PFSK-1 (cell line): ENCODE data around the gene CCT6A.

ENCODE experiments used
- FOXP2 ChIP-seq: optimal IDR thresholded peaks from 2 replicates; pipeline ENCODE3; 2011; ENCODE audit warnings: borderline replicate concordance, control low read depth, inconsistent platforms; ENCODE audit not compliant: insufficient read depth; ENCODE audit errors: extremely low read length, extremely low read depth
- POLR2AphosphoS5 ChIP-seq: IDR thresholded peaks from 2 replicates; pipeline ENCODE4 v1.6.1; 2012; ENCODE audit warnings: low read depth, mild to moderate bottlenecking, control low read depth, low read length, moderate library complexity
- SIN3A ChIP-seq: IDR thresholded peaks from 2 replicates; pipeline ENCODE4 v1.6.1; 2012; ENCODE audit warnings: mild to moderate bottlenecking, low read length, moderate library complexity, borderline replicate concordance; ENCODE audit not compliant: insufficient read depth
- TAF1 ChIP-seq: IDR thresholded peaks from 2 replicates; pipeline ENCODE4 v1.6.1; 2012; ENCODE audit warnings: low read length, control low read depth, borderline replicate concordance; ENCODE audit not compliant: insufficient read depth
- TF ChIP-seq, protein P1 (sequence below), 2 experiments: IDR thresholded peaks; 2 replicates each; pipeline versions ENCODE4 v1.6.1 to v1.8.0; 2011 to 2012; ENCODE audit warnings: low read depth in 2 of 2, low read length in 2 of 2, control low read depth in 1 of 2, inconsistent platforms in 1 of 2, mild to moderate bottlenecking in 1 of 2, moderate library complexity in 1 of 2; ENCODE audit not compliant: insufficient read depth in 1 of 2

The CCT6A gene

DNA sequence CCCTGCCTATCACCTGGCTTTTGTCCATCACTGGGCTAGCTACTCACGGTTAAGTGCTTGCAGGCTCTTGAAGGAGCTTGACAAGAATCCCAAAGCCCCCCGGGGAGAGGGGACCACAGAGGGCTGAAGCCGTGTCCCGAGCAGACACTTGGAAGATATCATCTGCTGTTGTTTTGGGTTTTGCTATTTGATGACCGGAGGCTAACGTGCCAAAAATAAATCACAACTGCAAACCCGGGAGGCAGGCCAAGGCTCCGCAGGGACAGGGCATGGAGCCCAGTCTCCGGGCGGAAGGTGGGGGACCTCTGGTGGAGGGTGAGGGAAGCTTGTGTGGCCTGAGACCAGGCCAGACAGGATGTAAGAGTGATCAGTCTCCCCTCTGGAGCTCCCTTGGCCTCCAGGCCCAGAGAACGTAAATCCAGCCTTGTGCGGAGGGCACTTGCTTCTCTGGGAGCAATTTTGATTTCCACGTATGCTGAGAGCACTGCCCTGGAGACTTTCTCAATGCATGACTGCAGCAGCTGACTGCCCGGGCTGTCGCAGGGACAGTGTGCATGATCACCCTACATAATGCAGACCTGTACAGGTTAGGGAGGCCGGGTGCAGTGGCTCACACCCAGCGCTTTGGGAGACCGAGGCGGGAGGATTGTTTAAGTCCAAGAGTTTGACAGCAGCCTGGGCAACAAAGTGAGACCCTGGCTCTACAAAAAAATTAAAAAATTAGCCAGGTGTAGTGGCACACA lies 41.4 kb downstream of the CCT6A start, which contains the start of gene PHKG1:
PHKG1 (minus strand) TSS at position 164 of the 743 bp plus-strand sequence. CDS start 4,011 bp downstream, outside the sequence.
- TF ChIP-seq POLR2AphosphoS5 (no peak), SIN3A (no peak), TAF1 (no peak), FOXP2 (peak; percentile 72)

DNA sequence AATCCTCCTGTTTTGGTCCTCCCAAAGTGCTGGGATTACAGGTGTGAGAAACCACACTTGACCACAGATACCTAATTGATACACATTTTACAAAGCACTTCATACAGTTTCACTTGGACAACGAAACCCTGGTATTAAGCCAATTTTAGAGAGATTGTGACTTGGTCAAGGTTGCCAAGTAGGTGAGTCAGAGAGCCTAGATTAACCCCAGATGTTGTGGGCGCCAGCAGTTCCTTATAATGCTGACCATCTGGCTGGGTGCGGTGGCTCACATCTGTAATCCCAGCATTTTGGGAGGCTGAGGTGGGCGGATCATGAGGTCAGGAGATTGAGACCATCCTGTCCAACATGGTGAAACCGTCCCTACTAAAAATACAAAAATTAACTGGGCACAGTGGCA lies 46.1 kb downstream of the CCT6A start:
- TF ChIP-seq, protein P1, sequence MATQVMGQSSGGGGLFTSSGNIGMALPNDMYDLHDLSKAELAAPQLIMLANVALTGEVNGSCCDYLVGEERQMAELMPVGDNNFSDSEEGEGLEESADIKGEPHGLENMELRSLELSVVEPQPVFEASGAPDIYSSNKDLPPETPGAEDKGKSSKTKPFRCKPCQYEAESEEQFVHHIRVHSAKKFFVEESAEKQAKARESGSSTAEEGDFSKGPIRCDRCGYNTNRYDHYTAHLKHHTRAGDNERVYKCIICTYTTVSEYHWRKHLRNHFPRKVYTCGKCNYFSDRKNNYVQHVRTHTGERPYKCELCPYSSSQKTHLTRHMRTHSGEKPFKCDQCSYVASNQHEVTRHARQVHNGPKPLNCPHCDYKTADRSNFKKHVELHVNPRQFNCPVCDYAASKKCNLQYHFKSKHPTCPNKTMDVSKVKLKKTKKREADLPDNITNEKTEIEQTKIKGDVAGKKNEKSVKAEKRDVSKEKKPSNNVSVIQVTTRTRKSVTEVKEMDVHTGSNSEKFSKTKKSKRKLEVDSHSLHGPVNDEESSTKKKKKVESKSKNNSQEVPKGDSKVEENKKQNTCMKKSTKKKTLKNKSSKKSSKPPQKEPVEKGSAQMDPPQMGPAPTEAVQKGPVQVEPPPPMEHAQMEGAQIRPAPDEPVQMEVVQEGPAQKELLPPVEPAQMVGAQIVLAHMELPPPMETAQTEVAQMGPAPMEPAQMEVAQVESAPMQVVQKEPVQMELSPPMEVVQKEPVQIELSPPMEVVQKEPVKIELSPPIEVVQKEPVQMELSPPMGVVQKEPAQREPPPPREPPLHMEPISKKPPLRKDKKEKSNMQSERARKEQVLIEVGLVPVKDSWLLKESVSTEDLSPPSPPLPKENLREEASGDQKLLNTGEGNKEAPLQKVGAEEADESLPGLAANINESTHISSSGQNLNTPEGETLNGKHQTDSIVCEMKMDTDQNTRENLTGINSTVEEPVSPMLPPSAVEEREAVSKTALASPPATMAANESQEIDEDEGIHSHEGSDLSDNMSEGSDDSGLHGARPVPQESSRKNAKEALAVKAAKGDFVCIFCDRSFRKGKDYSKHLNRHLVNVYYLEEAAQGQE (IDR thresholded peaks at IDR 0.05; ENCODE audit: insufficient read depth in 1 of 2, low read depth in 2 of 2, low read length in 2 of 2): no peak
- TF ChIP-seq SIN3A (no peak), FOXP2 (no peak), TAF1 (no peak), POLR2AphosphoS5 (no peak)

DNA sequence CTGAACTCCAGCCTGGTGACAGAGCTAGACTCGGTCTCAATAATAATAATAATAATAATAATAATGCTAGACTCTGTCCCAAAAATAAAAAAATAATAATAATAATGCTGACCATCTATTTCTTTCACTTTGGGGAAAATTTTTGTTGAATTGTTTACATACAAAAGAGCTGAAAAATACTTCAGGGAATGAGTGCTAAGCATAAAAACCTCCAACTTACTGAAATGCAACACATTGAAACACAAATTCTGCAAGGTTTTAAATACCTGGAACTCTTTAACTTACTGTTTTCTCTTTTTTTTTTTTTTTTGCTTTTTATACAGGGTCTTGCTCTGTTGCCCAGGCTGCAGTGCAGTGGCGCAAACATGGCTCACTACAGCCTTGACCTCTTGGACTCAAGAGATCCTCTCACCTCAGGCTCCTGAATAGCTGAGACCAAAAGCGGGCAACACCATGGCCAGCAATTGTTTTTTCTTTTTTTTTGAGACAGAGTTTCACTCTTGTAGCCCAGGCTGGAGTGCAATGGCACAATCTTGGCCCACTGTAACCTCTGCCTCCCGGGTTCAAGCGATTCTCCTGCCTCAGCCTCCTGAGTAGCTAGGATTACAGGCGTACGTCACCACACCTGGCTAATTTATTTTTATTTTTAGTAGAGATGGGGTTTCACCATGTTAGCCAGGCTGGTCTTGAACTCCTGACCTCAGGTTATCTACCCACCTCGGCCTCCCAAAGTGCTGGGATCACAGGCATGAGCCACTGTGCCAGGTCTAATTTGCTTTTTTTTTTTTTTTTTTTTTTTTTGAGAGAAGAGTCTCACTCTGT lies 46.8 kb downstream of the CCT6A start:
- TF ChIP-seq POLR2AphosphoS5: 0 out of 2 replicates have a peak, but pooled peaks have one; percentile 24

DNA sequence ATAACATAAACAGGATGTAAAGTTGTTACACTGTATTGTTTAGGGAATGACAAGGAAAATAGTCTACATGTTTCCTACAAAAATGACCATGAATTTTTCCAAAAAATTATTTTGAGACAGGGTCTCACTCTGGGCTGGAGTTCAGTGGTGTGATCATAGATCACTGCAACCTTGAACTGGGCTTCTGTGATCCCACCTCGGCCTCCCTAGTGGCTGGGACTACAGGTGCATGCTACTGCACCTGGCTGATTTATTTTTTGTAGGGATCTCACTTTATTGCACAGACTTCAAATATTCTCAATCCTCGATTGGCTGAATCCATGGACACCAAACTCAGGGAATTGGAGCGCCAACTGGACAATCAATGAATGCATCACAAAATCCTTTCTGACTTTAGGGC lies 48.1 kb downstream of the CCT6A start:
- TF ChIP-seq, protein P1 (IDR thresholded peaks at IDR 0.05; ENCODE audit: insufficient read depth in 1 of 2, low read depth in 2 of 2, low read length in 2 of 2): no peak
- no peak for TF ChIP-seq FOXP2
- no peak for TF ChIP-seq POLR2AphosphoS5
- no peak for TF ChIP-seq TAF1
- no peak for TF ChIP-seq SIN3A

DNA sequence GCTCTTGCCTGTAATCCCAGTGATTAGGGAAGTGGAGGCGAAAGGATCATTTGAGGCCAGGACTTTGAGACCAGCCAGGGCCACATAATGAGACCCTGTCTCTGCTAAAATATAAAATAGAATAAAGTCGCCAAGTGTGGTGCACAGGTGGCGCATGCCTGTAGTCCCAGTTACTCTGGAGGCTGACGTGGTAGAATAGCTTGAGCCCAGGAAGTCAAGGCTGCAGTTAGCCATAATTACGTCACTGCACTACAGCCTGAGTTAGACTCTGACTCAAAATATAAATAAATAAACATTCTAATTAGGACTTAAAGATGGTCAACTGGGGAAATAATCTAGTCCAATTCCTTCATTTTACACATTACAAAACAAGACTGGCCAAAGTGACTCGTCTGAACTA lies 53.9 kb downstream of the CCT6A start:
- TF ChIP-seq, protein P1 (IDR thresholded peaks at IDR 0.05; ENCODE audit: insufficient read depth in 1 of 2, low read depth in 2 of 2, low read length in 2 of 2): no peak
- TF ChIP-seq POLR2AphosphoS5 (no peak), TAF1 (no peak), SIN3A (no peak), FOXP2 (no peak)
